ENCODE results near the gene ARHGEF37.
A peak's percentile ranks its signal among the peaks of the same experiment; 100 is the strongest.
"Not testable (repeated sequence)": the region's sequence is repeated elsewhere in the genome, so short reads cannot be mapped to it uniquely, and the experiment has no call there.

The ARHGEF37 gene

DNA sequence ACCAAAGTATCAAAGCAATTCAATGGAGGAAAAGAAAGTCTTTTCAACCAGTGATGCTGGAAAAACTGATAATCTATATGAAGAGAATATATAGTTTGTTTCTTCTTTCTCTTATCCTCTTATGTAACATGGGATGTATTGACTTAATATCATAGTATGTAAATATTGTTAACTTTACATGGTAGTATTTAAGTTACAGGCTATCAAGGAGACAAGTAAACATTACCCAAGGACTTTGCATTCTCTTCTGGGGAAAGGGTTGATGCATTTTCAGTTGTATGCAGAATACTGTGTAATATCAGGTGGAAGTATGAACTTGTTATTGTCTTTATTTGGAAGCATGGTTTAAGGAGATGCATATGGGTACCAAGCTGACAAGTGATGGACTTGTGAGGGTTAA, 9.1 kb upstream of the ARHGEF37 start:
- DNase-seq = no peak

- no peak for DNase-seq
These were observed 8.6 kb upstream of the ARHGEF37 start for GRCh38 chr5:149572576-149573231.

DNA sequence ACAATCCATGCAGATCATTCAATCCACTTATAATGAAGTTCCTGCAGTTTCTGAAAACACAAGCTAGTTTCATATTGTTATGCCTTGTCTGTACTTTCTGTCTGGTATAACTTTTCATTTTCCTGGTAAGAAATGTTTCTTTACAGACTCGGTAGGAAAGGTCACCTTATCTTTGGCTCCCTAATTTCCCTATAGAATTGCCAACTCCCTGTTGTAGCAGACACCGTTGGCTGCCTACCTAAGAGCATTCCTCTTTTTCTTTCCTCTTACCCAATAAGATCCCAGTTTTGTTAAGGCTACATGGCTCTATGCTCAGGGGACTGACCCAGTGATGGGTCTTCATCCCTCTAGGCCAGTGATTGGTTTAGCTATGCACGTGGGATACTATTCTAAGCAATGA, 6.2 kb upstream of the ARHGEF37 start:
- no peak for DNase-seq

GRCh38 chr5:149576021-149576420, 5.3 kb upstream of the ARHGEF37 start:
- no peak for DNase-seq

DNA sequence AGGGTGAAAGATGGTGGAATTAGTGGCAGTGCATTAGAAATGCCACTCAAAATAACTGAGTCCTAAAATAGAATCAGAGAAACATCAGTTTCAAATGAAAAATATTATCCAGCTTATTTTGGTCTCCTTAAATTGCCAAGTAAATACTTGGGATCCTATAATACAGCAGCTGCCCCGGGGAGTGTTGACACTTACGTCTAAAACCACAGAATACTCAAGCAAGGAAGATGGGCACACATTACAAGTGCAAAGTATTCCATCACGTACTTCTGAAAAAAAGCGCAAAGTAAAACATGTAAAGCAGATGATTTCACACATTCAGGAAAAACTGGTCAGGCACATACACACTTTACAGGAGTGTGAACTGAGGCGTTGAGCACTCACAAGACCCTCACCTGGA, 2.4 kb upstream of the ARHGEF37 start:
- no peak for DNase-seq

GRCh38 chr5:149580808-149581191, 498 bp upstream of the ARHGEF37 start:
- no peak for DNase-seq

- DNase-seq = no peak
These were observed 852 bp downstream of the ARHGEF37 start for GRCh38 chr5:149581931-149582768.

- no peak for DNase-seq
These were observed 2.1 kb downstream of the ARHGEF37 start for GRCh38 chr5:149583394-149583793.

DNA sequence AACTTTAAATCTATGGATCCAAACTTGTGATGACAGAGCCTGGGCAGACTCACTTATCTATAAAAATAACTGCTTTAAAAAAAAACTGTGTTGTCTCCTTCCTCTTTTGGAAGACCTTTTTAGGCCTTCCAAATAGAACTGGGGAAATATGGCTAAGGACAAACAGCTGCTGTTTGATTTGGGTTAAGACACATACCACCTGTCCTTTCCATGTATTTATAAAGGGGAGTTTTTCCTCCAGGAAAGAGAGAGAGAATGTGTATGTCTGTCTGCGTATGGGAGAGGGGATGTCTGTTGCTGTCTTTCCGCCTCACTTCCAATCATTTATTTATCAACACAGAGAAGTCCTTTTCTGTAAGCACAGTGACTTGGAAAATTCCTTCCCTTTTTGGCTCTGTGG, 2.8 kb downstream of the ARHGEF37 start:
- no peak for DNase-seq

DNA sequence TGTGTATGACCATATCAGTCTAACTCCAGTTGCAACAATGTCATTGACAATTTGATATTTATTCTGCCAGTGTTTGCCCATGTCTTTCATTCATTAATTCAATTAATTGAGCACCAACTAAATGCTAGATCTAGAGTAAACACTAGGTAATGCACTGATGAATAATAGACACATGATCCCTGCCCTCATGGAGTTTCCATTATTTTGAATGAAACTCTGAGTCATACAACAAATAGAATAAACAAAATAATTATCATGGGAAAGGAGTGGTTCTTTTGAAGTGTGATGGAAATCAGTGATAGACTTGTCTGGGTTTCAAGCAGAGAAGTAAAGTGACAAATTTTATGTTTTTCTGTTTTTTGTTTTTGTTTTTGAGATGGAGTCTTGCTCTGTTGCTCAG, 4.6 kb downstream of the ARHGEF37 start:
- DNase-seq = no peak

- no peak for DNase-seq
These were observed 5.5 kb downstream of the ARHGEF37 start for GRCh38 chr5:149586708-149587318.

DNA sequence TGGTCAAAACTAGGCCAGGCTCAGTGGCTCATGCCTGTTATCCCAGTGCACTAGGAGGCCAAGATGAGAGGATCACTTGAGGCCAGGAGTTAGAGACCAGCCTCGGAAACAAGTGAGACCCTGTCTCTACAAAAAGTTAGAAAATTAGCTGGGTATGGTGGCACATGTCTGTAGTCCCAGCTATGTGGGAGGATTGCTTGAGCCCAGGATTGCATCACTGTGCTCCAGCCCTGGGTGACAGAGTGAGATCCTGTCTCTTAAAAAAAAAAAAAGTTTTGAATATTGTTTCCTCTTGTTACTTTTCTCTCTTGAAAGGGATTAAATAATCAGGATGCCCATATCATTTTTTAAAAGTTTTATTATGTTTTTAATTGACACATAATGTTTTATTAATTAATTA, 7.6 kb downstream of the ARHGEF37 start:
- peak in 1 of 2 experiments; percentile 8 for DNase-seq

- DNase-seq = no peak
These were observed 12.1 kb downstream of the ARHGEF37 start for GRCh38 chr5:149593370-149593769.

DNA sequence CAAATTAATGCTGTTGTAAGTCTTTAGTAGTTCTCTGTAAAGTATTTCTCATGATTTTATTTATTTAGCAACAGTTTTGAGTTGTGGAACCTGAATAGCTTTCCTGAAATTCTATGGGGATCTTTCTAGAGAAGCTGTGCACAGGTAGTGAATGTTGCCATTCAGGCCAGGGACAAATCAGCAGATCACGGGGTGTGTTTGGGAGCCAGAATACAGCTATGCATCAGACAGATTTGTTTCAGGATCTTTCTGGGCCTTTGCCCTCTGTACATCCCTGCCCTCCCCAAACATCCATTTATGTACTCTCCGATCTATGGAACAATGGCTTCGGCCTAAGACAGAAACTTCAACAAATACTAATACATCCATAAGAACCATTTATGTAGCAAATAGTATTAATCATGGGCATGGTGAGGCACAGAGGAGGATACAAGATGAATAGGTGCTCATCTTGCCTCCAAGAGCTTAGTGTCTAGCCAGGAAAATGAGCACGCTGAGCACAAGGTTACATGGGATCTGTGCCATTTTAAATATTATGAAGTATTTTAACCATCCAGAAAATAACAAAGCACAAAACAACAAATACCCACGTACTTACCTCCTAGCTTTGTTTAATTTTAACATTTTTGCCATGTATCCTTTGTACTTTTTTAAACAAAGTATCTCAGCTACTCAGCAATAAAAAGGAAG, 13.1 kb downstream of the ARHGEF37 start:
- no peak for DNase-seq

- DNase-seq = not testable (repeated sequence)
These were observed 13.8 kb downstream of the ARHGEF37 start for GRCh38 chr5:149595105-149595504.

GRCh38 chr5:149596712-149597111, 15.4 kb downstream of the ARHGEF37 start:
- DNase-seq = no peak

DNA sequence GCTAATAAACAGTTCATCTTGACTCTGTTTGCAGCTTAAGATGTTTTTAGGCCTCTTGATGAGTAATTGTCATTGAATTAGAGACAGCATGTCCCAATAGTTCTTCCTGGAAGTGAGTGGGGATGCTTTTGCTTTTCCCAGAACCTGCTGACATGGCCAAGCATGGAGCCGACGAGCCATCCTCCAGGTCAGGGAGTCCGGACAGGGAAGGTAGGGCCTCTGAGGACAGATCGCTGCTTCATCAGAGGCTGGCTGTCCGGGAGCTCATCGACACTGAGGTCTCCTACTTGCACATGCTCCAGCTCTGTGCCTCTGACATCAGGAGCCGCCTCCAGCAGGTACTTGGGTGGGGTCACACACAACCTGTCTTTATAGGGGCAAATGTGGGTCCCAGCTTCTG, 16.3 kb downstream of the ARHGEF37 start:
- DNase-seq = no peak

GRCh38 chr5:149598234-149598633, 16.9 kb downstream of the ARHGEF37 start:
- DNase-seq = not testable (repeated sequence)

GRCh38 chr5:149598966-149599365, 17.7 kb downstream of the ARHGEF37 start:
- no peak for DNase-seq

- no peak for DNase-seq
These were observed 18.1 kb downstream of the ARHGEF37 start for GRCh38 chr5:149599375-149599774.

GRCh38 chr5:149600932-149601331, 19.6 kb downstream of the ARHGEF37 start:
- DNase-seq = no peak

GRCh38 chr5:149603210-149603609, 21.9 kb downstream of the ARHGEF37 start:
- no peak for DNase-seq

DNA sequence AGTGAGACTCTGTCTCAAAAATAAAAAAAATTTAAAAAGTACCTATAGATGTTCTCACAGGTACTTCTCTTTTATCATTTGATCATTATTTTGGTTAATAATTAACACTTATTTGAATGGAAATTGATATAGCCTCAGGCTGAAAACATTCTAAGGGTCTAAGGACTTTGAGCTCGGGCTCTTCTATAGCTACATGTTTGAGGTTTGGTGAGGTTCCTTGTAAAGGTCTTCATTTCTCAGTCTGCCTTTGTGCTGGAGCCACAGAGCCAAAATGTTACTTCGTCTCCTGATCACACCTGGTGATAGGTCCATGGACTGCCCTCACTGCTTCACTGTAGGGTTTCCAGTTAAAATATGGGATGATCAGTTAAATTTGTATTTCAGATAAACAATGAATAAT, 22.6 kb downstream of the ARHGEF37 start:
- DNase-seq = no peak
